K562 (cell line): Measurements from ENCODE around the gene MPZL1. TPM values are rescaled to one million over a fixed set of nuclear protein-coding genes. Genes with fewer than 3 reads are reported as not detected.

Experiments
- CREB3L1 ChIP-seq: fragments of 450-650 bp; IDR thresholded peaks from 2 replicates; pipeline ENCODE4 v1.6.1; 2014; ENCODE audit warnings: low read depth, mild to moderate bottlenecking, moderate library complexity, borderline replicate concordance
- HMGN3 ChIP-seq: IDR thresholded peaks from 2 replicates; pipeline ENCODE4 v1.6.1; 2011; ENCODE audit warnings: borderline replicate concordance, low read depth, mild to moderate bottlenecking, mixed read lengths, low read length; ENCODE audit not compliant: insufficient read length; ENCODE audit errors: extremely low read depth
- LEF1 ChIP-seq: fragments of 450-650 bp; IDR thresholded peaks from 2 replicates; pipeline ENCODE4 v1.6.1; 2016; ENCODE audit warnings: mild to moderate bottlenecking
- NBN ChIP-seq: fragments of 450-650 bp; IDR thresholded peaks from 2 replicates; pipeline ENCODE4 v1.6.1; 2016; ENCODE audit warnings: low read depth, mild to moderate bottlenecking
- RBFOX2 ChIP-seq: fragments of 200-400 bp; formaldehyde crosslinking; IDR thresholded peaks from 2 replicates; pipeline ENCODE4 v1.6.1; 2017; ENCODE audit warnings: low read depth, mild to moderate bottlenecking, low read length, moderate library complexity
- TFAP4 ChIP-seq: sonication (generic); formaldehyde crosslinking; IDR thresholded peaks from 2 replicates; pipeline ENCODE4 v1.8.0; 2022; ENCODE audit warnings: missing genetic modification reagents, mild to moderate bottlenecking, moderate library complexity, borderline replicate concordance
- ZNF592 ChIP-seq: fragments of 450-650 bp; IDR thresholded peaks from 2 replicates; pipeline ENCODE4 v1.6.1; 2017; ENCODE audit warnings: antibody characterized with exemption, mild to moderate bottlenecking
- ZNF75A ChIP-seq: fragments of 450-650 bp; formaldehyde crosslinking; IDR thresholded peaks from 2 replicates; pipeline ENCODE4 v1.4.0; 2020; ENCODE audit warnings: mild to moderate bottlenecking
- polyA plus RNA-seq, 8 experiments: library from polyadenylated mRNA; depleted of rRNA in 4 of 8; stranded (reverse) in 5 of 8; unstranded in 3 of 8; fragments of >200 nt; fragmentation: Nextera tagmentation in 2 of 8; fragmentation: Illumina TruSeq in 1 of 8; extraction: Ambion mirVana in 2 of 8; extraction: Trizol in 1 of 8; gene quantifications; 2 replicates each; pipeline versions ENCODE4 v1.2.1 to v1.2.3, GENCODE V29; 2011 to 2014; ENCODE audit warnings: inconsistent platforms in 1 of 8, missing spikeins in 1 of 8
- total RNA-seq, 7 experiments: library from RNA; depleted of rRNA in 6 of 7; stranded (reverse); fragments of >200 nt in 6 of 7; fragmentation: Illumina TruSeq in 2 of 7; extraction: Trizol in 2 of 7; gene quantifications; 2 replicates each; pipeline versions ENCODE4 v1.2.1 to v1.2.3, GENCODE V29; 2011 to 2021; ENCODE audit warnings: low replicate concordance in 1 of 7
- TF ChIP-seq, protein P1 (sequence below): fragments of 450-650 bp; conservative IDR thresholded peaks from 2 replicates; pipeline ENCODE4 v1.6.1; 2016; ENCODE audit warnings: missing genetic modification characterization, low read depth, mild to moderate bottlenecking, missing compliant biosample characterization, moderate library complexity
- TF ChIP-seq, protein P2 (sequence below), 2 experiments: fragments of 200-800 bp in 1 of 2; sonication (Bioruptor generic) in 1 of 2; sonication (generic) in 1 of 2; formaldehyde crosslinking in 1 of 2; IDR thresholded peaks in 1 of 2; conservative IDR thresholded peaks in 1 of 2; 2 replicates each; pipeline versions ENCODE4 v1.5.0 to v1.6.1; 2016 to 2020; ENCODE audit warnings: missing compliant biosample characterization in 1 of 2, missing genetic modification characterization in 1 of 2, missing genetic modification reagents in 1 of 2

MPZL1 gene
- total and polyA plus RNA-seq, 9 of the 15 experiments (the other 6 are each of a cell fraction or from before 2014, with no cell fraction given) = 14.5 to 153 (median 66.5) TPM

- TF ChIP-seq, protein P1, sequence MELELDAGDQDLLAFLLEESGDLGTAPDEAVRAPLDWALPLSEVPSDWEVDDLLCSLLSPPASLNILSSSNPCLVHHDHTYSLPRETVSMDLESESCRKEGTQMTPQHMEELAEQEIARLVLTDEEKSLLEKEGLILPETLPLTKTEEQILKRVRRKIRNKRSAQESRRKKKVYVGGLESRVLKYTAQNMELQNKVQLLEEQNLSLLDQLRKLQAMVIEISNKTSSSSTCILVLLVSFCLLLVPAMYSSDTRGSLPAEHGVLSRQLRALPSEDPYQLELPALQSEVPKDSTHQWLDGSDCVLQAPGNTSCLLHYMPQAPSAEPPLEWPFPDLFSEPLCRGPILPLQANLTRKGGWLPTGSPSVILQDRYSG = peak; percentile 38; the same call in 1 of the 2 replicates
- TF ChIP-seq, protein P2, sequence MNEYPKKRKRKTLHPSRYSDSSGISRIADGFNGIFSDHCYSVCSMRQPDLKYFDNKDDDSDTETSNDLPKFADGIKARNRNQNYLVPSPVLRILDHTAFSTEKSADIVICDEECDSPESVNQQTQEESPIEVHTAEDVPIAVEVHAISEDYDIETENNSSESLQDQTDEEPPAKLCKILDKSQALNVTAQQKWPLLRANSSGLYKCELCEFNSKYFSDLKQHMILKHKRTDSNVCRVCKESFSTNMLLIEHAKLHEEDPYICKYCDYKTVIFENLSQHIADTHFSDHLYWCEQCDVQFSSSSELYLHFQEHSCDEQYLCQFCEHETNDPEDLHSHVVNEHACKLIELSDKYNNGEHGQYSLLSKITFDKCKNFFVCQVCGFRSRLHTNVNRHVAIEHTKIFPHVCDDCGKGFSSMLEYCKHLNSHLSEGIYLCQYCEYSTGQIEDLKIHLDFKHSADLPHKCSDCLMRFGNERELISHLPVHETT (CRISPR knock-in tag; conservative IDR thresholded peaks at IDR 0.05 in 1 of 2, IDR thresholded peaks at IDR 0.05 in 1 of 2) = peak in 1 of 2 experiments; percentile 20; a peak in 1 of 4 replicates
- TF ChIP-seq TFAP4 (CRISPR knock-in tag) (peak; percentile 57), LEF1 (0 out of 2 replicates have a peak, but pooled peaks have one; percentile 48), ZNF75A (CRISPR knock-in tag) (peak; percentile 41; the same call in 1 of the 2 replicates), RBFOX2 (peak; percentile 89), NBN (peak; percentile 85; the same call in 1 of the 2 replicates), CREB3L1 (0 out of 2 replicates have a peak, but pooled peaks have one; percentile 48), ZNF592 (peak; percentile 96), HMGN3 (peak; percentile 79)
These were observed 98.3 kb downstream of the MPZL1 start (continued) for GRCh38 chr1:167819849-167820683.
